A673 (cell line): ENCODE data around the gene RTP4.

Experiments used
- CTCF ChIP-seq: fragments of 300-800, 200-600 bp; sonication (generic); conservative IDR thresholded peaks from 2 replicates; pipeline ENCODE4 v1.5.1; 2017; ENCODE audit warnings: low read depth, mild to moderate bottlenecking, antibody characterized with exemption, low read length, moderate library complexity, mixed read lengths
- EZH2 ChIP-seq: fragments of 200-600 bp; sonication (generic); IDR thresholded peaks from 2 replicates; pipeline ENCODE4 v1.6.1; 2017; ENCODE audit warnings: borderline replicate concordance, low read depth, mild to moderate bottlenecking, mixed read lengths, antibody characterized with exemption, low read length; ENCODE audit not compliant: poor library complexity, severe bottlenecking

DNA sequence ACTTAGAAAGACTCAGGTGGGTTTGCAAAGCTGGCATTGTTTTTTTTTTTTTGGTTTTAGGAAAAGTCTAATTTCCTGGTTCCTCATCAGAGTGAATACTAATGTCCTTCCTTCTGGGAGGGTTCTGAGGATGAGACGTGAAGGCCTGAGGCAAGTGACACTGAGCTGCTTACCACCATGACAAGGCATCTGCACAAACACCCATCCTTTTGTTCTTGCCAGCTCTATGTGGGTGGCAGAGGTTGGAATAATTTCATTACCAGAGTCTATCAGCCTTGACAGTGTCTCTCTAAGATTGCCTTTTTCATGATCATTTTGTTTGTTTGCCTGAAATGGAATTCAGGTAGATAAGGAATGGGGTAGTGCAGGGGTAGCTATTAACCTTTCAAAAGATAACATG lies 17.1 kb downstream of the RTP4 start:
- no peak for TF ChIP-seq CTCF
- no peak for TF ChIP-seq EZH2
